Measurements from ENCODE around the gene PAQR3.

The PAQR3 gene

DNA sequence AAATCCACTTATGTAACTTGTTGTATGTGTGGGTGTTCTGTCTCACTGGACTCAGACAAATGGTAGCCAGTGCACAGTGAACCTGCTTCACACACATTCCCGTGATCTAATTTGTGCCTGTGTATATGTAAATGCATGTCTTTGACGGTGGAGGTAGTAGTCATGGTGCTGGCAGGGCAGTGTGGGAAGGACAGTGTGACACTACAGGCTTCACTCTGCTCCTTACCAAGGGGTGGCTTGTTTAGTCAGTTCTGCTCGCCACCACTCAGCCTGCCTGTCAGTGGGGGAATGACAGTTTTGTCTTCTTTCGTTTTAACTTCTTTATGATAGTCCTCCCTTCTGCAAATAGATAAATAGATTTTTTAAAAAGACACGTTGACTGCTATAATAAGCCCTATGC is 17.7 kb upstream of the PAQR3 start:
- no peak for TF ChIP-seq EZH2 (IDR thresholded peaks at IDR 0.05)
- TF ChIP-seq FOXP2 (optimal IDR thresholded peaks at IDR 0.05; ENCODE audit: control extremely low read depth, extremely low read length, insufficient read depth) = no peak
- TF ChIP-seq POLR2AphosphoS5 (IDR thresholded peaks at IDR 0.05; ENCODE audit: borderline replicate concordance, low read depth, low read length) = no peak

DNA sequence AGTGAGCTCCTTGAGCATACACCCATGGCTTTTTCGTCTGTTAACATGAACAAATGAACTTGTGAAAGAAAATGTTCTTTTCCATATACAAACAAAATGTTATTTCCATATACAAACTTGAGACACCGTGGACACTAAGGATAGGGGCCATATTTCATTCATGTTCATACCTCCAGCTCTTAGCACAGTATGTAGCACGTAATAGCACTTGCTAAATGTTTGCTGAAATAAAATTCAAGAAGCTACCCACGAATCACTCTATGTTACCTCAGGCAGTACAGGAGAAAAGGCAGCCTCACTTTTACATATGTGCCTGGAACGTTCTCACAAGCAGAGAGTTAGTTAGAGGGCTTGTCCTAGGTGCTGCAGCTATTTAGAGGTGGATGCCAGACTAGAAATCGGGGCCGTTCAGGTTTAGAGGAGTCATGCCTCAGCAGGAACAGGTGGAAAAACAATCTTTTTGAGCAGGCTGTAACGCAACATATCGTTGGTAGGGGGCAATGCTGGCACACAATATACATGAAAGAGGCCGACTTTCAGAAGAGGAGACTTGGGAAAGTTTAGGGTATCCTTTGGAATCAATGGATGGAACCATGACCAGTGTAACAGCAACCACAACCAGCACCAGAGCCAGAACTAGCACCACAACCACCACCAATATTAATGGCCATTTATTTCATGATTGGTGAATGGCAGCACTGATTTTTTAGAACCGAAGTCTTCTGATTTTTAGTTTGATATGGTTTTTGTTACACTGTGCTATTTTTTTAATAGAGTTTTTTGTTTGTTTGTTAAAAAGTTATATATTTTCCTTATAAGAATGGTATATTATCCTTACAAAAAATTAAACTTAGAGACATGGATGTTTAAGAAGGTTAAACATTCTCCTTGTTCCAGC is 14.8 kb upstream of the PAQR3 start:
- Histone ChIP-seq H3K4me3 (peak overlapping the region; percentile 19; the same call in 1 of the 2 replicates), H3K9me3 (ENCODE audit: low read depth, low read length) (no peaks in the 10 kb centered on the region), H3K9ac (ENCODE audit: insufficient read length) (no peak overlapping the region), H3K36me3 (ENCODE audit: insufficient read depth, low read length) (no peaks in the 10 kb centered on the region), H3K27ac (no peak overlapping the region)
- DNase-seq (ENCODE audit: low read depth, low spot score) = peak; percentile 35
- TF ChIP-seq POLR2AphosphoS5 (IDR thresholded peaks at IDR 0.05; ENCODE audit: borderline replicate concordance, low read depth, low read length) = no peak
- no peak for TF ChIP-seq FOXP2 (optimal IDR thresholded peaks at IDR 0.05; ENCODE audit: control extremely low read depth, extremely low read length, insufficient read depth)
- no peak for TF ChIP-seq EZH2 (IDR thresholded peaks at IDR 0.05)

More for the DNA sequence above, 17.7 kb upstream of the PAQR3 start:
- Histone ChIP-seq H3K36me3 (ENCODE audit: insufficient read depth, low read length) (no peaks in the 10 kb centered on the region), H3K27ac (no peak overlapping the region), H3K9me3 (ENCODE audit: low read depth, low read length) (no peaks in the 10 kb centered on the region), H3K9ac (ENCODE audit: insufficient read length) (no peak overlapping the region), H3K4me3 (no peak overlapping the region)
- no peak for DNase-seq (ENCODE audit: low read depth, low spot score)

DNA sequence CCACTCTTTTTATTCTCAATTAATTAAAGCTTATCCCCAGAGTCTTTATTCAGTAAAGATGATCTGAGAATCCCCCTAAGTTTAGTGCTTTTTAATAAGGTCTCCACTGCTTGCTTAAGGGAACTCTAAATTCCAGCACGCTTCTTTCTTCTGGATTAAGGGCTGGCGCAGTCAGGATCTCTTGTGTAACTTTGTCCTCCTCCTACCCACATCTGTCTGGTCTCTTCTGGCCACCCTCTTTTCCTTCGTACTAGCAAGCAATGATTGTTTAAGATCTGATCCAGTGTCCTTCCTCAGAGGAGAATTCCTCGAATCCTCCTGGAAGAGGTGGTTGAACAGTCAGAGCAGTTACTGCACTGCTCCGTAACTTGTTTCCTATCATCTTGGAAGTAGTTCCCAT is 14.0 kb upstream of the PAQR3 start:
- DNase-seq (ENCODE audit: low read depth, low spot score) = no peak
- H3K9ac ChIP-seq (ENCODE audit: insufficient read length) = no peak overlapping the region
- H3K4me3 ChIP-seq = no peak overlapping the region
- H3K9me3 ChIP-seq (ENCODE audit: low read depth, low read length) = no peaks in the 10 kb centered on the region
- H3K36me3 ChIP-seq (ENCODE audit: insufficient read depth, low read length) = no peaks in the 10 kb centered on the region
- no peak overlapping the region for H3K27ac ChIP-seq
- TF ChIP-seq POLR2AphosphoS5 (IDR thresholded peaks at IDR 0.05; ENCODE audit: borderline replicate concordance, low read depth, low read length) (no peak), EZH2 (IDR thresholded peaks at IDR 0.05) (no peak), FOXP2 (optimal IDR thresholded peaks at IDR 0.05; ENCODE audit: control extremely low read depth, extremely low read length, insufficient read depth) (no peak)

DNA sequence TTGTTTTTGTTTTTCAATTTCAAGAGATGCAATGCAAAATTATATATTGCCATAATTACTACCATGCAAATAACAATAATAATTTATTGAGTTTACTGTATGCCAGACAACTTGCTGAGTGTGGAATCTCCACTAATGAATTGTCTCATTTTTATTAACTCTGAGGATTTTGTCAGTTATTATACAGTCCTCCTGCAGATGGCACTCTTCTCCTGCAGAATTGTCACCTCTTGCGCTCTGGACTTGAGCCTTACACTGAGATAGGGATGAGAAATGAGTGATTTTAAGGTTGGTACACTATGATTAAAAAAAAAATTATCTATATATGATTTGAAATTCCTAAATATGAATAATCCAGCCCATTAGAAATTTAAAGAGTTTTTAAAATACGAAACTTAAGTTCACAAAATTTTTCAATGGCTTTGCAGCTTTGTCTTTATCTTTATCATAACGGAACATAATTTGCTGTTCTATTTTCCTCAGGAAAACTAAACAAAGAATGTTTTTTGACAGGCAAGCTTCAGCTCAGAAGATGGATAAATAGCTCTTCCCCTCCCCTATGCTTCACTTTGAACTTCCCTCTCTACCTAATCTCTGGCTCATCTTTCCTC is 12.7 kb upstream of the PAQR3 start:
- peak; percentile 42 for DNase-seq (ENCODE audit: low read depth, low spot score)
- no peak overlapping the region for H3K9ac ChIP-seq (ENCODE audit: insufficient read length)
- TF ChIP-seq FOXP2 (optimal IDR thresholded peaks at IDR 0.05; ENCODE audit: control extremely low read depth, extremely low read length, insufficient read depth) = no peak
- TF ChIP-seq POLR2AphosphoS5 (IDR thresholded peaks at IDR 0.05; ENCODE audit: borderline replicate concordance, low read depth, low read length) = no peak
- TF ChIP-seq EZH2 (IDR thresholded peaks at IDR 0.05) = no peak
- H3K27ac ChIP-seq = no peak overlapping the region
- no peaks in the 10 kb centered on the region for H3K36me3 ChIP-seq (ENCODE audit: insufficient read depth, low read length)
- H3K4me3 ChIP-seq = no peak overlapping the region
- no peaks in the 10 kb centered on the region for H3K9me3 ChIP-seq (ENCODE audit: low read depth, low read length)

DNA sequence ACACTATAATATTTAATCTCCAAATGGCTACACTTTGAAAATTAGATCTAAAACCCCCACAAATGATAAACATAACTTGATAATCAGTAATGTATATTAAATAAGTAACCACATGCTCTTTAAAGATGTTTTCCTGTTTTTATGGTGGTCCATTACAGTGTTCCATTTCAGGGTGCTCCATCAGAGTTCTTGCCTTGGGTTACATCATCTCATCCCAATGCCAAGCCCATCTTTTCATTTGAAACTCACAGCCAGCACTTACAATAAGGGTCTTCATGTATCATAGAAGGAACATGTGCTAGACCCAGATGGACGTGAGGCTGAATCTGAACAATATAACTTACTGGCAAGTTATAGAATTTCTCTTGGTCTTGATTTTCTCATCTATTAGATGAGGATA is 10.5 kb upstream of the PAQR3 start:
- H3K36me3 ChIP-seq (ENCODE audit: insufficient read depth, low read length) = no peaks in the 10 kb centered on the region
- no peak for DNase-seq (ENCODE audit: low read depth, low spot score)

DNA sequence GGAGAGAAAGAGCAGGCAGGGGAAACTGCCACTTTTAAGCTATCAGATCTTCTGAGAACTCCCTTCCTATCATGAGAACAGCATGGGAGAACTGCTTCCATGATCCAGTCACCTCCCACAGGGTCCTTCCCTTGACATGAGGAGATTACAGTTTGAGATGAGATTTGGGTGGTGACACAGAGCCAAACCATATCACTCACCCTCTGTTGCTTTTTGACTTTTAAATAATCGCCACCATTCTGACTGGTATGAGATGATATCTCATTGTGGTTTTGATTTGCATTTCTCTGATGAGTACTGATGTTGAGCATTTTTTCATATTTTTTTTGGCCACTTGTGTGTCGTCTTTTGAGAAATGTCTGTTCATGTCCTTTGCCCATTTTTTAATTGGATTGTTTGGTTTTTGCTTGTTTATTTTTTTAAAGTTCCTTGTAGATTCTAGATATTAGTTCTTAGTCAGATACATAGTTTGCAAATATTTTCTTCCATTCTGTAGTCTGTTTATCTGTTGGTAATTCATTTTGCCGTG is 6.5 kb upstream of the PAQR3 start:
- H3K27ac ChIP-seq = no peak overlapping the region
- no peak overlapping the region for H3K9ac ChIP-seq (ENCODE audit: insufficient read length)
- no peaks in the 10 kb centered on the region for H3K36me3 ChIP-seq (ENCODE audit: insufficient read depth, low read length)
- no peaks in the 10 kb centered on the region for H3K9me3 ChIP-seq (ENCODE audit: low read depth, low read length)
- H3K4me3 ChIP-seq = no peak overlapping the region
- DNase-seq (ENCODE audit: low read depth, low spot score) = no peak
- TF ChIP-seq FOXP2 (optimal IDR thresholded peaks at IDR 0.05; ENCODE audit: control extremely low read depth, extremely low read length, insufficient read depth) = no peak
- no peak for TF ChIP-seq EZH2 (IDR thresholded peaks at IDR 0.05)
- no peak for TF ChIP-seq POLR2AphosphoS5 (IDR thresholded peaks at IDR 0.05; ENCODE audit: borderline replicate concordance, low read depth, low read length)

More for the DNA sequence above, 10.5 kb upstream of the PAQR3 start:
- Histone ChIP-seq H3K27ac (no peak overlapping the region), H3K9ac (ENCODE audit: insufficient read length) (no peak overlapping the region), H3K4me3 (no peak overlapping the region), H3K9me3 (ENCODE audit: low read depth, low read length) (no peaks in the 10 kb centered on the region)
- TF ChIP-seq EZH2 (IDR thresholded peaks at IDR 0.05) (no peak), FOXP2 (optimal IDR thresholded peaks at IDR 0.05; ENCODE audit: control extremely low read depth, extremely low read length, insufficient read depth) (no peak), POLR2AphosphoS5 (IDR thresholded peaks at IDR 0.05; ENCODE audit: borderline replicate concordance, low read depth, low read length) (no peak)

DNA sequence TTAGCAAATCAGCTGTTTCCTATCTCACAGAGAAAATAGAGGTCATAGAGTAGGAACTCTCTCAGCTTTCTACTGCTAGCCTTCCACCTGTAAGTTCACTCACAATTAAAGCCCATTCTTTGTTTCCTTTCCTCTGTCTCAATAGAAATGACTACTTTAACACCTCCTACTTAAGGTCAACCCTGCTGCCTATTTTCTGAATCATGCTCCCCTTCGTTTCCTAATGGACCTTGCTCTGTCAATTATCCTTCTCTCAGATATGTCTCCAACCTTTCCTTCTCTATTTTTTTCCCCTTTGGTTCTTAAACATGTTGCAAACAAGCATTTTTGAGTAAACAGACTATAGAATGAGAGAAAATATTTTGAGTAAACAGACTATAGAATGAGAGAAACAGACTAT is 5.1 kb upstream of the PAQR3 start:
- TF ChIP-seq EZH2 (IDR thresholded peaks at IDR 0.05) (no peak), POLR2AphosphoS5 (IDR thresholded peaks at IDR 0.05; ENCODE audit: borderline replicate concordance, low read depth, low read length) (no peak), FOXP2 (optimal IDR thresholded peaks at IDR 0.05; ENCODE audit: control extremely low read depth, extremely low read length, insufficient read depth) (no peak)
- no peak for DNase-seq (ENCODE audit: low read depth, low spot score)
- Histone ChIP-seq H3K27ac (no peak overlapping the region), H3K4me3 (no peak overlapping the region), H3K36me3 (ENCODE audit: insufficient read depth, low read length) (no peaks in the 10 kb centered on the region), H3K9ac (ENCODE audit: insufficient read length) (no peak overlapping the region), H3K9me3 (ENCODE audit: low read depth, low read length) (no peaks in the 10 kb centered on the region)

DNA sequence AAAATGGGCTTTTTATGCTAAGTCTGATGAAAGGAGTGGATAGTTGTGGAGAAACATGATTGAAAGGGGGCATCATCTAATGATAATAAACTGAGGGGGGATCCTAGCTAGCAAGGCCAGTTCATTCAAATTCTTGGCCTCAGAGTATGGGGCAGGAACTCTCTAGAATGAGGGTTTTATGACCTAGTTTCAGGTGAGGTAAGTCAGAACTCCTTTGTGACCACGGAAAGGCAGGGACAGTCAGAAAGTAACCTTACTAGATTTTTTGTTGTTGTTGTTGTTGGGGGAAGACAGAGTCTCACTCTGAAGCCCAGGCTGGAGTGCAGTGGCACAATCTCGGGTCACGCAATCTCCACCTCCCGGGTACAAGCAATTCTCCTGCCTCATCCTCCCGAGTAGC is 1.5 kb upstream of the PAQR3 start:
- Histone ChIP-seq H3K27ac (no peak overlapping the region), H3K4me3 (no peak overlapping the region), H3K9ac (ENCODE audit: insufficient read length) (no peak overlapping the region), H3K36me3 (ENCODE audit: insufficient read depth, low read length) (no peaks in the 10 kb centered on the region), H3K9me3 (ENCODE audit: low read depth, low read length) (no peaks in the 10 kb centered on the region)
- DNase-seq (ENCODE audit: low read depth, low spot score) = no peak
- TF ChIP-seq FOXP2 (optimal IDR thresholded peaks at IDR 0.05; ENCODE audit: control extremely low read depth, extremely low read length, insufficient read depth) (no peak), POLR2AphosphoS5 (IDR thresholded peaks at IDR 0.05; ENCODE audit: borderline replicate concordance, low read depth, low read length) (no peak), EZH2 (IDR thresholded peaks at IDR 0.05) (no peak)

Data from SK-N-MC (cell line).